ENCODE measurements around the gene E2F7. TPM values are rescaled to one million over a fixed set of nuclear protein-coding genes. Genes with fewer than 3 reads are reported as not detected.
"Not testable (repeated sequence)": the region's sequence is repeated elsewhere in the genome, so short reads cannot be mapped to it uniquely, and the experiment has no call there.

Gene E2F7
- total and polyA plus RNA-seq, 2 donors (not counting 1 experiment from before 2014, with no cell fraction given) = 3.6 to 9.7 TPM

- Histone ChIP-seq H3K4me2 (ENCODE audit: extremely low read depth, insufficient read depth, low read length) (no peak overlapping the region), H3K36me3 (ENCODE audit: control insufficient read depth, insufficient read depth, low read length) (no peaks in the 10 kb centered on the region), H3K4me1 (ENCODE audit: control insufficient read depth, extremely low read depth, insufficient read depth, low read length) (no peaks in the 10 kb centered on the region), H3K27me3 (ENCODE audit: control insufficient read depth, insufficient read depth, low read length) (no peaks in the 10 kb centered on the region), H3K4me3 (replicated peaks in 1 of 4; ENCODE audit: control extremely low read depth in 1 of 4, insufficient read depth in 1 of 4, low read depth in 3 of 4, low read length in 4 of 4) (no peak overlapping the region), H3K9me3 (ENCODE audit: control insufficient read depth, insufficient read depth, low read depth, low read length) (no peaks in the 10 kb centered on the region), H2AFZ (ENCODE audit: low read length) (no peak overlapping the region), H3K27ac (ENCODE audit: insufficient read depth, low read length) (no peak overlapping the region), H3K79me2 (ENCODE audit: control insufficient read depth, insufficient read depth, low read length) (no peaks in the 10 kb centered on the region), H3K9ac (ENCODE audit: insufficient read depth, low read length) (no peak overlapping the region), H4K20me1 (ENCODE audit: control insufficient read depth, extremely low read depth, insufficient read depth, low read length) (no peaks in the 10 kb centered on the region)
- DNase-seq (ENCODE audit: low read depth in 2 of 2) = peak in 1 of 2 donors; percentile 58
- TF ChIP-seq CTCF (conservative IDR thresholded peaks at IDR 0.05 in 1 of 2, IDR thresholded peaks at IDR 0.05 in 1 of 2; ENCODE audit: low read depth in 1 of 2, low read length in 2 of 2) = no peak
- no peak for TF ChIP-seq EZH2 (IDR thresholded peaks at IDR 0.05; ENCODE audit: low read length, missing control alignments)
Observed at GRCh38 chr12:77079631-77080030, 14.3 kb upstream of the E2F7 start.

GRCh38 chr12:77078231-77078630, 12.9 kb upstream of the E2F7 start:
- no peak overlapping the region for H3K4me2 ChIP-seq (ENCODE audit: extremely low read depth, insufficient read depth, low read length)
- no peaks in the 10 kb centered on the region for H3K79me2 ChIP-seq (ENCODE audit: control insufficient read depth, insufficient read depth, low read length)
- H3K9me3 ChIP-seq (ENCODE audit: control insufficient read depth, insufficient read depth, low read depth, low read length) = no peaks in the 10 kb centered on the region
- no peak for DNase-seq (ENCODE audit: low read depth in 2 of 2)
- H3K4me1 ChIP-seq (ENCODE audit: control insufficient read depth, extremely low read depth, insufficient read depth, low read length) = no peaks in the 10 kb centered on the region
- TF ChIP-seq EZH2 (IDR thresholded peaks at IDR 0.05; ENCODE audit: low read length, missing control alignments) (no peak), CTCF (conservative IDR thresholded peaks at IDR 0.05 in 1 of 2, IDR thresholded peaks at IDR 0.05 in 1 of 2; ENCODE audit: low read depth in 1 of 2, low read length in 2 of 2) (no peak)
- no peak overlapping the region for H2AFZ ChIP-seq (ENCODE audit: low read length)
- H3K36me3 ChIP-seq (ENCODE audit: control insufficient read depth, insufficient read depth, low read length) = no peaks in the 10 kb centered on the region
- H3K4me3 ChIP-seq (replicated peaks in 1 of 4; ENCODE audit: control extremely low read depth in 1 of 4, insufficient read depth in 1 of 4, low read depth in 3 of 4, low read length in 4 of 4) = no peak overlapping the region
- no peak overlapping the region for H3K27ac ChIP-seq (ENCODE audit: insufficient read depth, low read length)
- no peaks in the 10 kb centered on the region for H4K20me1 ChIP-seq (ENCODE audit: control insufficient read depth, extremely low read depth, insufficient read depth, low read length)
- H3K9ac ChIP-seq (ENCODE audit: insufficient read depth, low read length) = no peak overlapping the region
- no peaks in the 10 kb centered on the region for H3K27me3 ChIP-seq (ENCODE audit: control insufficient read depth, insufficient read depth, low read length)

GRCh38 chr12:77076886-77077285, 11.5 kb upstream of the E2F7 start:
- H3K4me3 ChIP-seq (replicated peaks in 1 of 4; ENCODE audit: control extremely low read depth in 1 of 4, insufficient read depth in 1 of 4, low read depth in 3 of 4, low read length in 4 of 4) = no peak overlapping the region
- no peaks in the 10 kb centered on the region for H3K9me3 ChIP-seq (ENCODE audit: control insufficient read depth, insufficient read depth, low read depth, low read length)
- no peaks in the 10 kb centered on the region for H4K20me1 ChIP-seq (ENCODE audit: control insufficient read depth, extremely low read depth, insufficient read depth, low read length)
- no peak overlapping the region for H3K4me2 ChIP-seq (ENCODE audit: extremely low read depth, insufficient read depth, low read length)
- H2AFZ ChIP-seq (ENCODE audit: low read length) = no peak overlapping the region
- H3K4me1 ChIP-seq (ENCODE audit: control insufficient read depth, extremely low read depth, insufficient read depth, low read length) = no peaks in the 10 kb centered on the region
- DNase-seq (ENCODE audit: low read depth in 2 of 2) = no peak
- H3K9ac ChIP-seq (ENCODE audit: insufficient read depth, low read length) = no peak overlapping the region
- TF ChIP-seq CTCF (conservative IDR thresholded peaks at IDR 0.05 in 1 of 2, IDR thresholded peaks at IDR 0.05 in 1 of 2; ENCODE audit: low read depth in 1 of 2, low read length in 2 of 2) = no peak
- TF ChIP-seq EZH2 (IDR thresholded peaks at IDR 0.05; ENCODE audit: low read length, missing control alignments) = no peak
- no peaks in the 10 kb centered on the region for H3K79me2 ChIP-seq (ENCODE audit: control insufficient read depth, insufficient read depth, low read length)
- H3K27ac ChIP-seq (ENCODE audit: insufficient read depth, low read length) = no peak overlapping the region
- H3K27me3 ChIP-seq (ENCODE audit: control insufficient read depth, insufficient read depth, low read length) = no peaks in the 10 kb centered on the region
- H3K36me3 ChIP-seq (ENCODE audit: control insufficient read depth, insufficient read depth, low read length) = no peaks in the 10 kb centered on the region

GRCh38 chr12:77073894-77074293, 8.5 kb upstream of the E2F7 start:
- not testable (repeated sequence) for H3K4me2 ChIP-seq (ENCODE audit: extremely low read depth, insufficient read depth, low read length); H3K9me3 ChIP-seq (ENCODE audit: control insufficient read depth, insufficient read depth, low read depth, low read length); H3K27me3 ChIP-seq (ENCODE audit: control insufficient read depth, insufficient read depth, low read length); H3K9ac ChIP-seq (ENCODE audit: insufficient read depth, low read length); H3K36me3 ChIP-seq (ENCODE audit: control insufficient read depth, insufficient read depth, low read length); H3K79me2 ChIP-seq (ENCODE audit: control insufficient read depth, insufficient read depth, low read length); H3K4me3 ChIP-seq (replicated peaks in 1 of 4; ENCODE audit: control extremely low read depth in 1 of 4, insufficient read depth in 1 of 4, low read depth in 3 of 4, low read length in 4 of 4); DNase-seq (ENCODE audit: low read depth in 2 of 2); H2AFZ ChIP-seq (ENCODE audit: low read length); H3K4me1 ChIP-seq (ENCODE audit: control insufficient read depth, extremely low read depth, insufficient read depth, low read length); H3K27ac ChIP-seq (ENCODE audit: insufficient read depth, low read length); H4K20me1 ChIP-seq (ENCODE audit: control insufficient read depth, extremely low read depth, insufficient read depth, low read length)

Measured in fibroblast of lung (primary cell).